Neural cell (in vitro differentiated cells): ENCODE results near the gene RABGAP1L. TPM values are rescaled to one million over a fixed set of nuclear protein-coding genes. Genes with fewer than 3 reads are reported as not detected.

Experiments used
- H2AFZ ChIP-seq: fragments of 200-600, 300-800 bp; sonication (generic), shearing (Covaris generic); 2 replicates; pipeline ENCODE4 v1.6.0; 2014; ENCODE audit warnings: low read depth, mild to moderate bottlenecking, antibody characterized with exemption, low read length, moderate library complexity
- H3F3A ChIP-seq: fragments of 200-600 bp; shearing (Covaris generic); 2 replicates; pipeline ENCODE4 v1.6.1; 2016; ENCODE audit warnings: mild to moderate bottlenecking, moderate library complexity, mixed read lengths, antibody characterized with exemption, low read length; ENCODE audit not compliant: insufficient read depth, poor library complexity, severe bottlenecking
- H3K27ac ChIP-seq: fragments of 200-600, 300-800 bp; sonication (generic), shearing (Covaris generic); 2 replicates; pipeline ENCODE4 v1.5.1; 2014; ENCODE audit warnings: mild to moderate bottlenecking, low read length, moderate library complexity
- H3K27me3 ChIP-seq: fragments of 300-800, 200-600 bp; sonication (generic), shearing (Covaris generic); 2 replicates; pipeline ENCODE4 v1.6.0; 2014; ENCODE audit warnings: mild to moderate bottlenecking, low read depth, low read length, moderate library complexity; ENCODE audit not compliant: insufficient read depth
- H3K36me3 ChIP-seq: fragments of 300-800, 200-600 bp; sonication (generic), shearing (Covaris generic); 2 replicates; pipeline ENCODE4 v1.5.1; 2014; ENCODE audit warnings: mild to moderate bottlenecking, antibody characterized with exemption, low read length, moderate library complexity; ENCODE audit not compliant: insufficient read depth
- H3K4me2 ChIP-seq: fragments of 300-800, 200-600 bp; sonication (generic), shearing (Covaris generic); 2 replicates; pipeline ENCODE4 v1.6.0; 2014; ENCODE audit warnings: mild to moderate bottlenecking, low read length
- H3K4me3 ChIP-seq: fragments of 300-800, 200-600 bp; sonication (generic), shearing (Covaris generic); 2 replicates; pipeline ENCODE4 v1.5.1; 2014; ENCODE audit warnings: mild to moderate bottlenecking, low read length, moderate library complexity
- H3K79me2 ChIP-seq: fragments of 200-600 bp; shearing (Covaris generic); replicated peaks from 2 replicates; pipeline ENCODE4 v1.6.0; 2014; ENCODE audit warnings: mild to moderate bottlenecking, low read length, moderate library complexity; ENCODE audit not compliant: insufficient read depth
- H3K9ac ChIP-seq: fragments of 300-800, 200-600 bp; sonication (generic), shearing (Covaris generic); 2 replicates; pipeline ENCODE4 v1.6.1; 2016; ENCODE audit warnings: mild to moderate bottlenecking, low read length, mixed read lengths
- H3K9me2 ChIP-seq: fragments of 200-600 bp; shearing (Covaris generic); 2 replicates; pipeline ENCODE4 v1.6.1; 2016; ENCODE audit warnings: mild to moderate bottlenecking, low read length, mixed read lengths; ENCODE audit not compliant: insufficient read depth
- H3K9me3 ChIP-seq: fragments of 200-600, 300-800 bp; sonication (generic), shearing (Covaris generic); 2 replicates; pipeline ENCODE4 v1.6.1; 2016; ENCODE audit warnings: mild to moderate bottlenecking, mixed run types, low read length, moderate library complexity, mixed read lengths
- H4K20me1 ChIP-seq: fragments of 200-600 bp; shearing (Covaris generic); 2 replicates; pipeline ENCODE4 v1.6.1; 2016; ENCODE audit warnings: mild to moderate bottlenecking, mixed run types; ENCODE audit not compliant: insufficient read depth
- CTCF ChIP-seq: fragments of 450-650 bp; IDR thresholded peaks from 2 replicates; pipeline ENCODE4 v1.5.1; 2014; ENCODE audit warnings: antibody characterized with exemption, mild to moderate bottlenecking, moderate library complexity; ENCODE audit not compliant: poor library complexity, severe bottlenecking
- EP300 ChIP-seq: fragments of 450-650 bp; conservative IDR thresholded peaks from 2 replicates; pipeline ENCODE4 v1.6.1; 2014; ENCODE audit warnings: antibody characterized with exemption, mild to moderate bottlenecking, moderate library complexity; ENCODE audit not compliant: poor library complexity, severe bottlenecking
- EZH2 ChIP-seq: fragments of 200-600, 300-800 bp; shearing (Covaris generic), sonication (generic); IDR thresholded peaks from 2 replicates; pipeline ENCODE4 v1.6.1; 2014; ENCODE audit warnings: antibody characterized with exemption, low read length, borderline replicate concordance, mild to moderate bottlenecking; ENCODE audit not compliant: insufficient read depth, poor library complexity, severe bottlenecking
- MXI1 ChIP-seq: fragments of 450-650 bp; conservative IDR thresholded peaks from 2 replicates; pipeline ENCODE4 v1.6.1; 2014; ENCODE audit warnings: antibody characterized with exemption, mild to moderate bottlenecking; ENCODE audit not compliant: poor library complexity, severe bottlenecking
- POLR2AphosphoS5 ChIP-seq: IDR thresholded peaks from 2 replicates; pipeline ENCODE4 v1.6.1; 2012
- RAD21 ChIP-seq: fragments of 450-650 bp; conservative IDR thresholded peaks from 2 replicates; pipeline ENCODE4 v1.6.1; 2014; ENCODE audit warnings: antibody characterized with exemption, mild to moderate bottlenecking, moderate library complexity
- REST ChIP-seq: IDR thresholded peaks from 2 replicates; pipeline ENCODE4 v1.6.1; 2012; ENCODE audit warnings: borderline replicate concordance
- SMC3 ChIP-seq: fragments of 450-650 bp; conservative IDR thresholded peaks from 2 replicates; pipeline ENCODE4 v1.6.1; 2014; ENCODE audit warnings: antibody characterized with exemption, mild to moderate bottlenecking, moderate library complexity; ENCODE audit not compliant: poor library complexity
- TAF1 ChIP-seq: IDR thresholded peaks from 2 replicates; pipeline ENCODE4 v1.6.1; 2012; ENCODE audit warnings: low read depth
- polyA plus RNA-seq: library from polyadenylated mRNA; depleted of rRNA; stranded (reverse); fragments of >200 nt; gene quantifications from 2 replicates; pipeline ENCODE4 v1.2.3, GENCODE V29; 2014

RABGAP1L gene
- polyA plus RNA-seq, 1 donor from 2014 or later: 32.2 TPM

GRCh38 chr1:174531751-174532150 is 372.4 kb downstream of the RABGAP1L start:
- no peak overlapping the region for H3K4me3 ChIP-seq
- no peaks in the 10 kb centered on the region for H3K9me3 ChIP-seq
- H3K79me2 ChIP-seq: no peaks in the 10 kb centered on the region
- H3F3A ChIP-seq: no peaks in the 10 kb centered on the region
- no peaks in the 10 kb centered on the region for H3K27me3 ChIP-seq
- H3K9ac ChIP-seq: no peak overlapping the region
- no peak overlapping the region for H3K4me2 ChIP-seq
- no peak overlapping the region for H3K27ac ChIP-seq
- TF ChIP-seq MXI1 (no peak), SMC3 (no peak), POLR2AphosphoS5 (no peak), CTCF (no peak), EP300 (no peak), RAD21 (no peak), REST (no peak), EZH2 (no peak), TAF1 (no peak)
- H2AFZ ChIP-seq: no peak overlapping the region
- H3K36me3 ChIP-seq: no peaks in the 10 kb centered on the region
- H4K20me1 ChIP-seq: no peaks in the 10 kb centered on the region
- H3K9me2 ChIP-seq: no peaks in the 10 kb centered on the region

GRCh38 chr1:174534789-174535188 is 375.5 kb downstream of the RABGAP1L start:
- Histone ChIP-seq H3K36me3 (no peaks in the 10 kb centered on the region), H3K4me2 (no peak overlapping the region), H3K27ac (no peak overlapping the region)

More at GRCh38 chr1:174534789-174535188, 375.5 kb downstream of the RABGAP1L start:
- Histone ChIP-seq H3K4me3 (no peak overlapping the region), H2AFZ (no peak overlapping the region), H3K9me2 (no peaks in the 10 kb centered on the region), H3F3A (no peaks in the 10 kb centered on the region), H3K79me2 (no peaks in the 10 kb centered on the region), H3K27me3 (no peaks in the 10 kb centered on the region), H3K9me3 (no peaks in the 10 kb centered on the region), H4K20me1 (no peaks in the 10 kb centered on the region), H3K9ac (no peak overlapping the region)
- TF ChIP-seq POLR2AphosphoS5 (no peak), SMC3 (no peak), RAD21 (no peak), EZH2 (no peak), CTCF (no peak)
